Measurements from ENCODE around the gene CDC42BPA.

Gene CDC42BPA

DNA sequence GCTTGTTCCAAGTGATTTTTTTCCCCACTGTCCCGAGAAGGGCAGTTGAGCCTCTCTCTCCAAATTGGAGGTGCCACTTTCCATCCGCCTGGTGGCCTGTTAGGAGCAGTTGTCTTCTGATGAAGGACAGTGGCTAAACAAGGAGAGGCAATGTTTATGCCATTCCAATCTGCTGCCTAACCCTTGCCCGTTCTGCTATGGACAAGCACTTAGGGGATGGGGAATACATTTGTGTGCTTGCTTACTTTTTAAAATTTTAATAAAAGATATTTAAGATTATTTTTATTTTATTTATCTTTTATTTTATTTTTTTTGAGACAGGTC is 366.2 kb downstream of the CDC42BPA start:
- no peak overlapping the region; the same call in 1 of the 2 replicates for H3K27ac ChIP-seq
- TF ChIP-seq, protein P1, sequence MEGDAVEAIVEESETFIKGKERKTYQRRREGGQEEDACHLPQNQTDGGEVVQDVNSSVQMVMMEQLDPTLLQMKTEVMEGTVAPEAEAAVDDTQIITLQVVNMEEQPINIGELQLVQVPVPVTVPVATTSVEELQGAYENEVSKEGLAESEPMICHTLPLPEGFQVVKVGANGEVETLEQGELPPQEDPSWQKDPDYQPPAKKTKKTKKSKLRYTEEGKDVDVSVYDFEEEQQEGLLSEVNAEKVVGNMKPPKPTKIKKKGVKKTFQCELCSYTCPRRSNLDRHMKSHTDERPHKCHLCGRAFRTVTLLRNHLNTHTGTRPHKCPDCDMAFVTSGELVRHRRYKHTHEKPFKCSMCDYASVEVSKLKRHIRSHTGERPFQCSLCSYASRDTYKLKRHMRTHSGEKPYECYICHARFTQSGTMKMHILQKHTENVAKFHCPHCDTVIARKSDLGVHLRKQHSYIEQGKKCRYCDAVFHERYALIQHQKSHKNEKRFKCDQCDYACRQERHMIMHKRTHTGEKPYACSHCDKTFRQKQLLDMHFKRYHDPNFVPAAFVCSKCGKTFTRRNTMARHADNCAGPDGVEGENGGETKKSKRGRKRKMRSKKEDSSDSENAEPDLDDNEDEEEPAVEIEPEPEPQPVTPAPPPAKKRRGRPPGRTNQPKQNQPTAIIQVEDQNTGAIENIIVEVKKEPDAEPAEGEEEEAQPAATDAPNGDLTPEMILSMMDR (conservative IDR thresholded peaks at IDR 0.05), result no peak

DNA sequence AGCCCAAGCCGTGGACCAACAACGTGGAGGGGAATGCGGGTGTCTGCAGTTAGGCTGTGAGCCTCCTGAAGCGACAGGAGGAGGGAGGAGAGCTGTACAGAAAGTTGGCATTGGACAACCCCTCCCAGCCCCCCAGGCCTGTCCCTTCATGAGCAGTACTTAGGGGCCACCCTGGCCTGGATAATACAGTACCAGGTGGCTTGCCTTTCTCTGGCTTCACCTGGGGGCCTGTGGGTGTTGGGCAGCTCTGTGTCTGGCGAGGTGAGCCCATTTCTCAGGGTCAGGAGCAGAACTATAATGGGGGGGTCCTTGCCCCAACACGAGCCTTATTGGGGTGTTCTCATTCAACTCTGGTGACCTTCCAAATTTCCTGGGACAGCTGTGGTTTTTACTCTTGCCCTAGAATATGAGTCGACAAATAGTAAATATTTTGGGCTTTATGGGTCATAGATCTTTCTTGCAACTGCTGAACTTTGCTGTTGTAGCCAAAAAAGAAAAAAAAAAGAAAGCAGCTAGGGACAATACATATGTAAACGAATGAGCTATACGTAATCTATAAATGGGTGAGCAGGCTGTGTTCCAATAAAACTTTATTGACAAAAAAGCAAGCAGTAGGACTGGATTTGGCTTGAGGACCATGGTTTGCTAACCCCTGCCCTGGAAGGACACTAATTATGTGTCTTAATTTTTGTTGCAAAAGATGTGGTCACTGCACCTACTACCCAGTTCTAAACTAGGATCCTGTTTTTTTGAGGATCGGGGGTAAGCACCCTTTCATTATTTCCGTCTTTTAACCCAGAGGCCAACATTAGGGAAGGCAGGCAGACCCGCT is 366.8 kb downstream of the CDC42BPA start:
- H3K27ac ChIP-seq, result no peak overlapping the region
- TF ChIP-seq, protein P1 (conservative IDR thresholded peaks at IDR 0.05), result no peak

DNA sequence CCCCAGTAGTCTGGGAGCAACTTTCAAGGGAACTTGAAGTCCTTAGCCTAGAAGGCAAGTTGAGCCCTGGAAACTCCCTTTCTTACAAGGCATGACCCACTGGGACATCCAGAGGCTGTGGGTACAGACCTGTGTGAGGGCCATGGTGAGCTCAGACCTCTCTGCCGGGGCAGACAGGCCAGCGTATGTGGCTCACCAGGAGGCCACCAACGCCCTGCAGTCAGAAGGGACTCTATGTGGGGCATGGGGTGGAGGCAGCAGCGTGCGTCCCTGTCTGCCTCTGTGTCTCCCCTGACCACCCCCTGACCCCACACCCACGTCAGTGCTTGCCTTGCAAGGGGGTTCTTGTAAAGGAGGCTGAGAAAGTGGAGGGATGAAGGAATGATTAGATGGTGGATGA is 367.4 kb downstream of the CDC42BPA start:
- TF ChIP-seq, protein P1 (conservative IDR thresholded peaks at IDR 0.05), result no peak
- H3K27ac ChIP-seq, result no peak overlapping the region

DNA sequence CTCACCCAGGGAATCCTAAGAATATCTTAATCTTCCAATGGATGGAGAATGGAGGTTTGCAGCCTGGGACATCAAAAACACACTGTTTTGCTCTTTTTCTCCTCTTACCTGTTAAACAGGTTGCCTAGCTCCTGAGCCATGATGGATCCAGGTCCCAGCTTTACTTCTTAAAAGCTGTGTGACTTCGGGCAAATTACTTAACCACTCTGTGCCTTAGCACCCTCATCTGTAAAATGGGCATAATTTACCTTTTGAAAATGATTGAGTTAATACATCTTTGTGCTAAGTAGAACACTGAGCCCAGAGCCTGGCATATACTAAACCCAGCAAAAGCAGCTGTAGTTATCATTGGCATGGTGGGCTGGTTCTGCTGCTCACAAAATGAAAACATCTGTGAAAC is 368.0 kb downstream of the CDC42BPA start:
- TF ChIP-seq, protein P1 (conservative IDR thresholded peaks at IDR 0.05), result no peak
- H3K27ac ChIP-seq, result no peak overlapping the region

DNA sequence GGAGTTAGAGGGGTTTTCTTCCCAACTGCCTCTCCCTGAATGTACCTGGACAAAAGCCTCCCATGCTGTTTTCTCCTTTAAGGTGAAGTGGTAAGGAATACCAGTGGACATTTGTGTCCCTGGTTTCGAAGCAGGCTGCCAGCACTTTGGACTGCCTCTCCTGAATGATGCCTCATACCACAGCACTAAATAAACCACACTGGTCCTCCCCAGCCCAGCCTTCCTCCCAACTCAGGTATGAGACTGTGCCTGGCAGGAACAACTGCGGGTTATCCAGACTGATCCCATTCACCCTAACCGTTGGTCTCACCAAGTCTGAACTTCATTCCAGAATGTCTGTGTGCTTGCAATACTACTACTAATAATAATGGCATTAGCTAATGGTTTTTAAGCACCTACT is 368.9 kb downstream of the CDC42BPA start:
- TF ChIP-seq, protein P1 (conservative IDR thresholded peaks at IDR 0.05), result no peak
- H3K27ac ChIP-seq, result no peak overlapping the region

DNA sequence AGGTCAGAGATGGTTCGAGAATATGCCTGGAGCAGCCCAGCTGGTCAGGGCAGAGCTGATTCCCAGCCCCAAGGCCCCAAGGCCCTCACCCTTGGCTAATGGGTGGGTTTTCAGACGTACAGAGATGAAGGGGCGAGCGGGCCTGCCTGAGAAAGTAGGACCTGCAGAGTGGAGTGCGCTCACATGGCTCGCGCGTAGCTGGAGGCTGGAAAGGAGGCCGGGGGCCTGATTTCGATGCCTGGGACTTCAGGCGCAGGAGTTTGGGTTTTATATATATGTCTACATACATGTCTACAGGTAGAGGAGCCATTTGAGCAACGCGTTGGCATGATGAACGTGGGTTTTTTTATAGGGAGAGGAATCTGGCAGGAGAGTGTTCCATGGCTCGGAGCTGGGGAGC is 369.3 kb downstream of the CDC42BPA start:
- no peak overlapping the region for H3K27ac ChIP-seq
- TF ChIP-seq, protein P1 (conservative IDR thresholded peaks at IDR 0.05), result no peak

DNA sequence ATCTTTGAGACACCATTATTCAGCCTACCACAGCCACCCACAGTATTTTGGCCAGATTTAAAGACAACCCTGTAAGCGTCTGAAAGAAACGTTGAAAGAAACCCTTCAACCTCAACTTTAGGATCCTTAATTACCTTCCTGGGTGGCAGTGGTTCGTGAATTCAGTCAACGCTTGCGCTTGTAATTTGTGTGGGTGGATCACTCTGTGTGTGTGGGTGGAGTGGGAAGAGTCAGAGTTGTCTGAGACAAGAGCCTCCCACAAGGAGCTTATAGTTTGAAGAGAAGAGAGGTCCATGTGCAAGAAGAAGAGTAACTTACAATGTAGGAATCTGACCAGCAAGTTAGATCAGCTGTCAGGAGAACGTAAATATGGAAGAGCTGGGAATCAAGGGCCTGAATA is 369.8 kb downstream of the CDC42BPA start:
- H3K27ac ChIP-seq, result no peak overlapping the region
- TF ChIP-seq, protein P1 (conservative IDR thresholded peaks at IDR 0.05), result no peak

All from VCaP (cell line).